GM10266 (cell line): ENCODE data around the gene STARD10.

Experiments used
- DNase-seq: peaks from one replicate; pipeline ENCODE4 v3.0.0; 2012; ENCODE audit errors: extremely low spot score
- TF ChIP-seq, protein P1 (sequence below): IDR thresholded peaks from 2 replicates; pipeline ENCODE4 v1.5.1; 2012; ENCODE audit warnings: mild to moderate bottlenecking, low read depth; ENCODE audit not compliant: control insufficient read depth, insufficient read depth; ENCODE audit errors: missing control alignments

The STARD10 gene

DNA sequence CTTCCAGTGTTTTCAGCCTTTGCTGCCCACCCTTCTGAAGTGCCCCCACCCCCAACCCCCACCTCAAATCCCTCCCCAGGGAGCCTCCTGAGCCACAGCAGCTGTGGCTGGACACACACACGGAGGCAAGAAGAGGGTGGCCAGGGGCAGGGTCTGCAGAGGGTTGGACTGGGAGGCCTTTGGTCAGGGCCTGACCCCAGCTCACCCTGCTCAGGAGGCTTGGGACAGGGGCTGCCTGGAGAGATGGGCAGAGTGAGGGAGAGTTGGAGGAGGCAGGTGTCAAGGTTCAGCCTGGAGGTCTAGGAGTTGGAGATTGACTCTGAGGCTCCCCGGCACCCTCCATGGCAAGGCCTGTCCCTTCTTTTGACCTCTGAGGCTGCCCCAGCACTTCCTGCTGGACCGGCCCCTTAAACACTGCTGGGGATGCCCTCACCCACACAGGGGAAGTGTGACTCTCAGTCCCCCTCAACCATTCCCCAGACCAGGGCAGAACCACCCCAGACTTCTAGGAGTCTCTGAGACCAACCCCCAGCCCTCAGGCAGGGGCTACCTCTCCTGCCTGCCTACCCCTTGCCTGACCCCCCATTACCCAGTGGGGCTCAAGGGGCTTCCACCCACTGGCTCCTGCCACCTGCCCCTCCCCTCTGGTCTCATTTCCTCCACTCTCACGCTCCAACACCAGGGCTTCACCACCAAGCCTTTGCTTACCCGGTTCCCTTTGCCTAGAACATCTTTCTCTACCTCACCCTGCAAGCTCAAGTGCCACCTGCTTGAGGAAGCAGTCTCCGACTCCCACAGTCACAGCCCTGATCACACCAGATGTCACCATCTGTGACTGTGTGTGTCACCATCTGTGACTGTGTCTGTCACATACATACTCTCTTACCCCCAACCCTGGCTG, 50.3 kb downstream of the STARD10 start:
- no peak for DNase-seq
- TF ChIP-seq, protein P1, sequence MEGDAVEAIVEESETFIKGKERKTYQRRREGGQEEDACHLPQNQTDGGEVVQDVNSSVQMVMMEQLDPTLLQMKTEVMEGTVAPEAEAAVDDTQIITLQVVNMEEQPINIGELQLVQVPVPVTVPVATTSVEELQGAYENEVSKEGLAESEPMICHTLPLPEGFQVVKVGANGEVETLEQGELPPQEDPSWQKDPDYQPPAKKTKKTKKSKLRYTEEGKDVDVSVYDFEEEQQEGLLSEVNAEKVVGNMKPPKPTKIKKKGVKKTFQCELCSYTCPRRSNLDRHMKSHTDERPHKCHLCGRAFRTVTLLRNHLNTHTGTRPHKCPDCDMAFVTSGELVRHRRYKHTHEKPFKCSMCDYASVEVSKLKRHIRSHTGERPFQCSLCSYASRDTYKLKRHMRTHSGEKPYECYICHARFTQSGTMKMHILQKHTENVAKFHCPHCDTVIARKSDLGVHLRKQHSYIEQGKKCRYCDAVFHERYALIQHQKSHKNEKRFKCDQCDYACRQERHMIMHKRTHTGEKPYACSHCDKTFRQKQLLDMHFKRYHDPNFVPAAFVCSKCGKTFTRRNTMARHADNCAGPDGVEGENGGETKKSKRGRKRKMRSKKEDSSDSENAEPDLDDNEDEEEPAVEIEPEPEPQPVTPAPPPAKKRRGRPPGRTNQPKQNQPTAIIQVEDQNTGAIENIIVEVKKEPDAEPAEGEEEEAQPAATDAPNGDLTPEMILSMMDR = no peak

DNA sequence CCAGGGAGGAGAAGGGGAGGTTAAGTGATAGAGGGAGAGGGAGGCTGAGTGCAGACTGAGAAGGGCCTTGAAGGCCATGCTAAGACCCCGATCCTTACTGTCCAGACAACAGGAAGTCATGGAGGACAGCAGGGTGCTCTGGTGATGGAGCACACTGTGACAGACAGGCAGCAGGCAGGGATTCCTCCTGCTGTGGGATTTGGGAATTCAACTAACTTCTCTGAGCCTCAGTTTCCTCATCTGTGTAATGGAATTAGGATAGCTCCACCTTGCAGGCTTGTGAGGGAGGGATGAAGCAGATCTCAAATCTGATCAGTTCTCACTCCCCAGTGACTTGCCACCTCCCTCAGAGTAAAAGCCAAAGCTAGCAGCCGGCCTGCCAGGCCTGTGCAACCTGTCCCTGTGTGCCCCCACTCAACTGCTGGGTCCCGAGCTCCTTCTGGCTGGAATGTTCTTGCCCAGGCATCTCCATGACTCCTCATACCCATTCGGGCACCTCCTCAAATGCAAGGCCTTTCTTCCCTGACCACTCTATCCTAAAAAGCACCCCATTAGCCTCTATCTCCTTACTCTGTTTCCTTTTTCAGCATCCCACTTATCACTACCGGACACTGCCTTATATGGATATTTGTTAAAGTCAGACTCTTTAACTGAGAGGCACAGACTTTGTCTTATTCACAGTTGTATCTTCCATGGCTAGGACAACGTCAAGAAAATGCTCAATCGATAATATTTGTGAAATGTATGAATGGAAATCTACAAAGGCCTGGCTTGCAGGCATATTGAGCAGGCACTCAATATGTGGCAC, 51.1 kb downstream of the STARD10 start:
- TF ChIP-seq, protein P1 = no peak
- DNase-seq = no peak

GRCh38 chr11:72741849-72742512, 51.9 kb downstream of the STARD10 start:
- no peak for DNase-seq
- TF ChIP-seq, protein P1 = no peak

DNA sequence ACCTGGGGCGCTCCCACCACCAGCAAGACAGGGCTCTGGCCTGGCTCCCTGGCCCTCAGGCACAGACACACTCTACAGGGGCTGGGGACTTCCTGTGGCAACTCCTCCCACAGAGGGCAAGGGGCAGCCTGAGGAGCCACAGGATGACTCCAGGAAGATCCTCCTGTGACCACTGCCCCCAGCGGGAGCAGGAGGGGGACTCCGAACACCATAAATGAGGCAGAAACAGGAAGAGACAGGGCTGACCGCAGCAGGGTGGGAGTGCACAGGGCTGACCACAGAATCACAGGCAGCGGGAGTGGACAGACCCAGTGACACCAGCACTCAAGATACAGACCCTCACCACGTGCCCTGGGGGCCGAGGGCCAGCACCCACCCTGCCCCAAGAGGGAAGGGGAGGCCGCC, 52.4 kb downstream of the STARD10 start:
- no peak for DNase-seq
- TF ChIP-seq, protein P1 = no peak

- no peak for DNase-seq
- TF ChIP-seq, protein P1 = no peak
Observed at GRCh38 chr11:72740562-72741428, 53.1 kb downstream of the STARD10 start.

DNA sequence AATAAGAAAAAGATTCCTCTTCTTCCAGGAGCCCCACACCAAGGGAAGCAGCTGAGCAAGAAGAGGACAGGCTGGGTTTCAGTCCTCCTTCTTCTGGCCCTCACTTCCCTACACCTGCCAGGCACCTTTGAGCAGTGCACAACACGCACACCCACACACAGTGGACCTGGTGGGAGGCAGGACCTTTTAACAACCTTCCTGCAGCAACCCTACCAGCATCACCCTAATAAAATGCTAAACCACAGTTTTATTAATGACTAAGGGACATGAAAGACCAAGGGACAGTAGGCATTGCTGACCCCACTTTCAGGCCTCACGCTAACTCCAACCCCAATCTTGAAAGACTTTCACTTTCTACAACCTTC, 53.8 kb downstream of the STARD10 start:
- no peak for DNase-seq
- TF ChIP-seq, protein P1 = no peak
